NCI-H2171 (cell line): ENCODE measurements around the gene RALGAPA2.

Source experiments
- DNase-seq: peaks from one replicate; lab custom pipeline; 2025; lab: John Stamatoyannopoulos, UW

The RALGAPA2 gene

GRCh38 chr20:20495729-20496503 is 216.5 kb downstream of the RALGAPA2 start:
- no peak for DNase-seq

DNA sequence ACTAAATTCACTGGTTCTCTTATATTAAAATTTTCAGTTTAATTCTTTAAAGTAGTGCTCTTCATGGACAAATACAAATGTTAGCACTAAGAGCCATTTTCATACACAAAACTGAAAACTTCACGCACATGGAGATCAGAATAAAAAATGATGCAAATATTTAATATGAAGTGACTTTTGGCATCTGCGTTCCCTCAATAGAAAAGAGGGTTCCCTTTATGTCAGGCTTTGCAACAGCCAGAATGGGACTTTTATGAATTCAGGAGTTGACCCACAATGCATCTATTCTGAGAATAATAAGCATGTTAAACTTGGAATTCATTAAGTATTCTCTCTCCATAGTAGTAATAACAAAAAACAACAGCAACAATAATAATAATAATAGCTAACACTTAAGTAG is 218.7 kb downstream of the RALGAPA2 start:
- no peak for DNase-seq

DNA sequence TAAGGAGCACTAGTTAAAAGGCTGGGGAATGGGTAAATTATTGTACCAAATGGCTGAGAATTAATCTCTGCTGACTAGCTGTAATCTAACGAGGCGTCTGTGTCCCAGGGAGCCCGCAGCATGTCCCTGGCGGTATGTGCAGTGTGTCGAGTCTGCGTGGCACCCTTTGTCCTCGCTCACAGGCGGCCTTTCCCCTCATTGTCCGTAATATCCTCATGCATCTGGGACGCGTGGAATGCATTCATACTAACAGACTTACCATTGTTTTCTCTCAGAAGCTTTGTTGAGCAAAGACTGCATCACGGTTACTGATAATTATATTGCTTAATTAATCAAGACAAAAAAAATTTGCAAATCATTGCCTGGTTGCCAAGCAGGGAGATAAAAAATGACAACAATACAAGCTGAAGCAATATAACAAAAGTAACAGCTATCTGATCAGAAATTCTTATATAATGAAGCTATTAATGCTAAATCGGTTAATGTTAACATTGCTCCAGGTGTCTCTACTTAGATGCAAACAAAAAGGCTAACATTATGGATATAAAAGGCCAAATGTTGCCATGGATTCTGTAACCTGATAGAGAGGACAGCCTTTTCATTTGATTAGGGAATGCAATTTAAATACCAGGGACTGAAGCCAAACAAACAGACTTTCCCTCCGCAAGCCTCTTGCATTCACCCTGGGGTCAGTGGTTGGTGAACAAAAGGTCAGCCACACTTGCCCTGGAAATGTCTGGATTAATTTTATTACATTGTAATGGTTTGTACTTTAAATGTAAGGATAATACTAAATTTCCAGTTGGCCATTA is 219.7 kb downstream of the RALGAPA2 start:
- DNase-seq, result peak; percentile 26

DNA sequence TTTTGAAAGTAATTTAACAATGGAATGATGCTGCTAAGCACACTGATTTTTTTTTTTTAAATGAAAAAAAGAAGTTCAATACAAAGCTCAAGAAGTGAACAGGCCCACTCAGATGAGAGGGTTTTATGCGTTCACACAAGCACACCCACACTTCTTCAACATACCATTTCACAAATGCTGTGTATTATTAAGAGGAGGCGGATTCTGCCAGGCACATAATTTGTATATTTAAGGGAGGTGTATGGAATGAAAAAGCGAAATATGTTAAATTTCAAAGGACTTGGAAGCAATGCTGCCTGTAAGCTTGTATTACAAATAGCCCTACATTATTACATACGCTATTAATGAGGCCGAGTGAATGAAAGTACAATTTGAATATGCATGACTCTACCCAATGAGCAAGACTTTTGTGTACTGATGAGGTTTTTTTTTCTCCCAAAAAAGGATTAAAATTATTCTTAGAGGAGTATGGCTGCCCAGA is 220.6 kb downstream of the RALGAPA2 start:
- DNase-seq, result no peak

- no peak for DNase-seq
These were observed 221.2 kb downstream of the RALGAPA2 start for GRCh38 chr20:20491110-20491783.

- no peak for DNase-seq
These were observed 221.8 kb downstream of the RALGAPA2 start for GRCh38 chr20:20490673-20491072.

- no peak for DNase-seq
These were observed 222.6 kb downstream of the RALGAPA2 start for GRCh38 chr20:20489648-20490341.

DNA sequence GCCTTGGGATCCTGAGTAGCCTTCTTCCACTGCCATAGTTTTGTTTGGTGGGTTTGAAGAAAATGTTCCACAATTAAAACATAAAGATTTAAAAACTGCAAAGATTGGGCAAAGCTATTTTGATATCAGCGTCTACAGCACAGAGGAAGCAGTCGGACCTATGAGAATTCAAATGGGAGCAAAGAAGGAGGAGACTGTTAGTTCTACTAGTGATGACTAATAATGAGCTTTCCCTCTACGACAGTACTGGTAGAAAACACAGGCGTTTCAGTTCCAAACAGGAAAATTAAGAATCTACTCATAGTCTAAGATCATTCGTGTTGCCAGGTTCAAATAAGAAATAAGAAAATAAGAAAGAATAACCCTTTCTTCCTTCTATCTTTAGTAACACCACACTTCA is 223.4 kb downstream of the RALGAPA2 start:
- DNase-seq, result no peak

- DNase-seq, result no peak
These were observed 224.1 kb downstream of the RALGAPA2 start for GRCh38 chr20:20488388-20488787.

GRCh38 chr20:20487811-20488210 is 224.6 kb downstream of the RALGAPA2 start:
- DNase-seq, result no peak

DNA sequence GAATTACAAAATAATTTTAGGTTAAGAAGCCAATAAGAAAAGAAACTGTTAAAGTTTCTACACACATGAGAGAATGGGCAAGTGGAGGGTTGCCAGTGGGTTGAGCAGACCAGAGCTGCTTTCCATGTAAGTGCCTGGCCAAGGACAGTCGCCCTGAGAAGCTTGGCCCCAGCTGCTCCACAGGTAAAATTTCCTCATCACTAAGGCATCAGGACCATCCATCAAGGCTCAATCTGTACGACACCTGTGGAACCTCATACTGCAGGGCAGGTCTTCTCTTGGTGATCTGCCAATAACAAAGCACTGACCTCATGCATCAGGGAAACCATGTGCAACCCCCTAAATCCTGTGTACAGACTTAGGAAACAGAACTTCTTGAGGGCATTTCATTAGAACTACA is 229.1 kb downstream of the RALGAPA2 start:
- no peak for DNase-seq

GRCh38 chr20:20482453-20482852 is 230.0 kb downstream of the RALGAPA2 start:
- no peak for DNase-seq

DNA sequence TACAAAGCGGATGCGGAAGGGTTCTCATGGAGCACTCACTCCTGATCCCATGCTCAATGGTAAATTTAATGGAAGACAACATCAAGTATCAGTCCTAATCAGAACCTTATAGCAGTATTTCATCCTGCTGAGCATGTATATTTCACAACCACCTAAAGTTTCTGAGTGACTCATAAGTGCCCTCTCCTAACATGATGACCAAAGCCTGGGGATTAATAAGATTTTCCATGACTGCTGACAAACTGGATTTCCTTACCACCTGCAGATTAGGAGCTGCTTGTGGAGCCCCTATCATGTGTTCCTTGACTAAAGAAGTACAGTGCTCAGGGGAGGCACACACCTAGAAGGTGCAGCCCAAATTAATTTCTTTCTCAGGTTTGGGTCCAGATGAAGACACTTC is 231.8 kb downstream of the RALGAPA2 start:
- DNase-seq, result no peak

DNA sequence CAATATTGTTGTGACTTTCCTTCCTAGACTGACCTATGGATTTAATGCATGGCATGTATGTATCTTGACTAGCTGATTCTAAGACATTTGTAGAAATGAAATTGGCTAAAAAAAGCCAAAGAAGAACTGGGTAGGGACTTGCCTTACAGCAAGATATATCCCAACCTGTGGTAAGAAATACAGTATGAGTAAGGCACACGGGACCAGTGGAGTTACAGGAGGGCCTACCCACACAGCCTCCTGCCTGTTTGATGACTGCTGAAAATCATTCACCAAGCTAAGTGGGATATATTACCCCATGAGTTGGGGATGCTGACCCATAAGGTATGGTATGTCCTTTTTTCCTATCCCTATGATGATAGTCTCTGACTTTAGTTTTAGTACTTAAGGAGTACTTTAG is 232.3 kb downstream of the RALGAPA2 start:
- no peak for DNase-seq

- no peak for DNase-seq
These were observed 234.9 kb downstream of the RALGAPA2 start for GRCh38 chr20:20477444-20478041.

DNA sequence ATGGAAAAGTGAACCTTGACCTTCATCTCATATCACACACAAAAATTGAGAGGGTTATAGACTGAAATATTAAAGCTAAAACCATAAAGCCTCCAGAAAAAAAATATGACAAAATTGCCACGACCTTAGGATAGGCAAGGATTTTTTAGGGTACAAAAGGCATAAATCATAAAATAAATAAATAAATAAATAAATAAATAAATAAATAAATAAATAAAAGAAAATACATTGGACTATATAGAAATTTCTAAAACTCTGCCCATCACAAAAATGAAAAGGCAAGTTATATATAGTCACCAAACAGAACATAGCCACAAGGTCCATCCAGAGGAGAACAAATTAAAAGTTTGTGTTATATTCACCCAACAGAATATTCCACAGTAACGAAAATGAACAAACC is 235.9 kb downstream of the RALGAPA2 start:
- no peak for DNase-seq

DNA sequence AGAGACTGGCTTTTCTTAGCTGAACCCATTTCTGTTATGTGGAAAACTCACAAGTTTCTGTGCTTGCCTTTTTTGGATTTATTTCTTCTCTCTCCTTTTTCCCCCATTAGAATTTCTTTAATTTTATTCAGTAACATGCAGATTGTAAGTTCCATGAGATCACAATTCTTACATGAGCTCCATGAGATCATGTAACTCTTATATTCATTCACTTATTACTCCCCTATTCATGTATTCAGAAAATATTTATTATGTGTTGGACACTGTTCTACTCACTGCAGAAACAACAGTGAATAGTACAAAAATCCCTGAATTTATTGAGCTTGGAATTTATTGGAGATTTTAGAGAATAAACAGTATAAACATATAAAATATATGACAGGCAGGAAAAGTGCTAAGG is 238.8 kb downstream of the RALGAPA2 start:
- DNase-seq, result no peak

GRCh38 chr20:20472684-20473274 is 239.7 kb downstream of the RALGAPA2 start:
- DNase-seq, result no peak

DNA sequence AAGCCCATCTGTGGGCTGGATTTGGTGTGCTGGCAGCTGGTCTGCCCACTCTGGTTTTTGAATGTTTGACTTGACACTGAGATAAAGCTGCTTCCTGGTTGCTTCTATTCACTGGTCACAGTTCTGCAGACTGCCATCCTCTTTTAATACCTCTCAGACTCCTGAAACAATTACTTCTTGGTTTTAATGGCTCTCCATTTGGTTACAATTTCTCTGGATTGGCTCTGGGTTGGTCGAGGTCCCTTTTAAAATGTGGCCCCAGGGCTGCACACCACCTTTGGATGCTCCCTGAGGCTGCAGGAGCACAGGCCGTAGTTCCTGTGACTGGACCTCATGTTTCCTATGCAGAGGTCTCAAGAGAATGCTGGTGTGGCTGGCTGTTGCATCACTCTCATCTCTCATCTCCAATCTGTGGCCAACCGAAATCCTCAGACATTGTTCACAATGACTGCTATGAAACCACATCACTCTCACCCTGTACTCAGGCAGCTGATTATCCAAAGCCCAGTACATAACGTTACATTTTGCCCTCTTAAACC is 246.0 kb downstream of the RALGAPA2 start:
- DNase-seq, result no peak

DNA sequence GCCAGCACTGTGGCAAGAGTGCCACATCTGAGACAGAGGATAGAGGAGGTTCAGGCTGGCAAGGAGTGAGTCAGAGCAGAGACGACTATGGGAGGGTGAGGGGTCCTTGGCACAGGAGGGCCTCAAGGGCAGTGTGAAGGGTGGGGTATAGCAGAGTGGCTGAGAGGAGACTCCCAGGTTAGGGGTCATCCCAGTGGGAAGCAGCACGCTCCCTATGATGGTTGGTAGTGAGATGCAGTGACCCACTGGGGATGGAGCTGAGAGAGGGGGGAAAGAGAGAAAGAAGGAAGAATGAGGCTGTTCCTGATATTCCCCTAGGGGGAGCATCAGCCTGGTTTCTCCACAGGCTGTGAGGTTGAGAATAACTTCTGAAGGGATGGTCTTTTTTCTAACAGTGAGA is 247.2 kb downstream of the RALGAPA2 start:
- no peak for DNase-seq

DNA sequence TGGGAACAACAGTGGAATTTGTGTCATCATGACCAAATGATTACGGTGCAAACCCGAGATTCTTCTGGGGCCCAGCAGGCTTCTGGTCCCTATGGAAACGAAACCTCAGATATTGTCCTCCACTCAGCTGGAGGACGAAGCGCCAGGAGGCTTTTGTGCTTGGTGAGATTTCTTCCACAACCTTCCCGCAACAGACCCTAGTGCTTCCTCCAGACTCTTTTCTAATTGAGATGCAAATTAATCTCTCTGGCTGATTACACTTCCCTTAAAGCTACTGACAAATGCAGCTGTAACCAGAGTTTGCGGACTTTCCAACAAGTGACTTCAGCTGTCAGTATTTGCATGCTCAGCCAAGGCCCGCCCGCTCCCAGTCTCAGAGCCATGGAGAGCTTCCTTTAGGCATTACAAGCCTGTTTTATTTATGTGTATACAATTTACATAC is 248.5 kb downstream of the RALGAPA2 start:
- DNase-seq, result no peak
